Stomach (tissue), 4 donors: ENCODE data around the gene SELL.
"Not testable (repeated sequence)": the region's sequence is repeated elsewhere in the genome, so short reads cannot be mapped to it uniquely, and the experiment has no call there.

Experiments
- CTCF ChIP-seq, 7 experiments: fragments of 450-650 bp in 4 of 7; fragments of 200-600 bp in 3 of 7; sonication (generic) in 3 of 7; IDR thresholded peaks; one replicate each; pipeline ENCODE4 v1.5.1; 2016 to 2019; ENCODE audit warnings: antibody characterized with exemption in 7 of 7, control low read depth in 2 of 7, mild to moderate bottlenecking in 1 of 7
- POLR2A ChIP-seq, 4 donors: fragments of 450-650 bp; IDR thresholded peaks; one replicate each; pipeline ENCODE4 v1.6.1; 2016; ENCODE audit warnings: antibody characterized with exemption in 4 of 4, control low read depth in 2 of 4, mild to moderate bottlenecking in 1 of 4, moderate library complexity in 1 of 4
- POLR2AphosphoS5 ChIP-seq, 3 donors: sonication (generic); formaldehyde crosslinking; IDR thresholded peaks; one replicate each; pipeline ENCODE4 v1.6.1; 2016; ENCODE audit warnings: antibody characterized with exemption in 3 of 3

- not testable (repeated sequence) for TF ChIP-seq POLR2A, POLR2AphosphoS5, CTCF (IDR thresholded peaks at IDR 0.05)
These were observed 48.7 kb downstream of the SELL start for GRCh38 chr1:169662680-169663079.
